Measurements from ENCODE around the gene RPL37A.

The RPL37A gene

DNA sequence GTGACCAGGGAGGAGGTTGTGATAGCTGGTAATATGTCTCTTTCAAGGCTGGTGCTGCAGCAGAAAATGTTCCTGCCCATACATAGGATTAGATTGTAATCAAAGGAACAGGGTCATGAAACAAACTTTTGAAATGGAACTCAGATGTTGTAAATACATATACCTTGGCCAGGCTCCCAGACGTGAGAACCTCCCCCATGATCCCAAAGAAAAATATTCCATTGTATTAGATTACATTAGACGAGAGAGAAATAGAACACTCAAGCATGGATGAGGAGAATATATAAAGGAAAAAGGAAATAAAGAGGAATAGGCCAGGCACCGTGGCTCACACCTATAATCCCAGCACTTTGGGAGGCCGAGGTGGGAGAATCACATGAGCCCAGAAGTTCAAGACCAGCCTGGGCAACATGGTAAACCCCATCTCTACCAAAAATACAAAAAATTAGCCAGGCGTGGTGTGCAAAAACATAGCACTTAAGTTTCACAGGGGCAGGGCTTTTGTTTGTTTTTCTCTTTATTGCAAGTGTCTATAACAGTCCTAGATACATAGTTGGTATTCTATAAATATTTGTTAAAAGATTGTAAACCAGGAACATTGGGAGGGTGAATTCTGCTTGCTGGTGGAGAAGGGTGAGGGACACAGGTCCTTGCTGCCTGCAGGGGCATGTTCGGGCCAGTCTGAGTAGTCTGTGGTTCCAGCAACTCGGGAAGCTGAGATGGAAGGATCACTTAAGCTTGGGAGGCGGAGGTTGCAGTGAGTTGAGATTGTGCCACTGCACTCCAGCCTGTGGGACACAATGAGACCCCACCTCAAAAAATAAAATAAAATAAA is 52.8 kb downstream of the RPL37A start:
- no peak for FAIRE-seq

DNA sequence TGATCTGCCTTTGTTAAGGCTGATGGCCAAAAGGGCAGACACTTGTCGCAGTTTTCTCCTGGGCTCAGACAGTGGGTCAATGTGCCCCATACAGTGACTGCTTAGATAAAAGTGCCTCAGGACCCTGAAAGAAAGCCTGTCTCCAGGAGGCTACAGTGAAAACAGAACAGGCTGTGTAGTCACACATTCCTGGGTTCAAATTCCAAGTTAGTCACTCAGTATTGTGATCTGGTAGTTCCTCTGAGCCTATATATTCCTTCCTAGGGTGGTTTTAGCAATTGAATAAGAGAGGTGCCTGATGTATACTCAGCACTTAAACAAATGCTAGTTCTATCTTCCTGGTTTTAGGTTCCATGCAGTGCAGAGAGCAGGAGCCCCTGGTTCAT is 54.4 kb downstream of the RPL37A start:
- FAIRE-seq, result no peak

All from TTC549 (cell line).